ENCODE measurements around the gene WDFY2.

GRCh38 chr13:51608857-51609406, 24.7 kb downstream of the WDFY2 start:
- no peak for TF ChIP-seq CTCF (IDR thresholded peaks at IDR 0.05; ENCODE audit: borderline replicate concordance, extremely low read depth, low read length, poor library complexity, severe bottlenecking)
- TF ChIP-seq EZH2 (IDR thresholded peaks at IDR 0.05; ENCODE audit: borderline replicate concordance, low read depth, low read length, severe bottlenecking): no peak
